GM12801 (cell line): ENCODE results near the gene PXDN.

ENCODE experiments used
- TF ChIP-seq, protein P1 (sequence below): IDR thresholded peaks from one replicate; pipeline ENCODE4 v1.5.1; 2011; ENCODE audit warnings: control low read depth; ENCODE audit not compliant: insufficient read length; ENCODE audit errors: extremely low read depth

The PXDN gene

DNA sequence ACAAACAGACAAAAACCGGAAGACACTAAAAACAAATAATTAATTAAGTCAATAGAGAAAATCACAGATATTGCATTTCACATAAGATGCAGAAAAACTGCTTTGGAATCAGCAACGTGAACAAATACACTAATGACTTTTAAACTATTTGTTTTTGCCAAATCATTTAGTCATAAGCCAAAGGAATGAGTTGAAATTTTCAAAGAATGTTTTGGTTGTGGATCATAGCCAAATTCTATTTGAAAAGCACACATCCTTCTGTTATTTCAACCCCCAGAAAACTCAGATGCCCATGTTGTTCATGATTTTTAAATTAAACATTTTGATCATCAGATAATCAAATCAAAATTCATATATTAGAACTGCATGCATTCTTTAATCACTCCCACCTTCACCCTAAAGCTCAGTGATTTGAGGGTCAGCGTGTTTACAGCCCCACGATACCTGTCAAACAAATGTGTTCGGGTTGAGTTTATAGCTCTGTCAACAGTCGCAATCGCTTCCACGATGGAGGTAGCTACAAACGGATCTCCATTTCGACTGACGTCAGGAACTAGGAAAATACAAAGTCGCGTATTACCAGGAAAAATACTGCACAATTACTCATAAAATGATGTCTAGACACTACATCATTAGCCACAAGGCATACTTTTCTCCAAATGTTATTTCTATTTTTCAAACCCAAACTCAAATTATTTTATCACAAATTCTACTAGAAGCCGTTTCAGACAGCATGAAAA lies 90.2 kb downstream of the PXDN start:
- TF ChIP-seq, protein P1, sequence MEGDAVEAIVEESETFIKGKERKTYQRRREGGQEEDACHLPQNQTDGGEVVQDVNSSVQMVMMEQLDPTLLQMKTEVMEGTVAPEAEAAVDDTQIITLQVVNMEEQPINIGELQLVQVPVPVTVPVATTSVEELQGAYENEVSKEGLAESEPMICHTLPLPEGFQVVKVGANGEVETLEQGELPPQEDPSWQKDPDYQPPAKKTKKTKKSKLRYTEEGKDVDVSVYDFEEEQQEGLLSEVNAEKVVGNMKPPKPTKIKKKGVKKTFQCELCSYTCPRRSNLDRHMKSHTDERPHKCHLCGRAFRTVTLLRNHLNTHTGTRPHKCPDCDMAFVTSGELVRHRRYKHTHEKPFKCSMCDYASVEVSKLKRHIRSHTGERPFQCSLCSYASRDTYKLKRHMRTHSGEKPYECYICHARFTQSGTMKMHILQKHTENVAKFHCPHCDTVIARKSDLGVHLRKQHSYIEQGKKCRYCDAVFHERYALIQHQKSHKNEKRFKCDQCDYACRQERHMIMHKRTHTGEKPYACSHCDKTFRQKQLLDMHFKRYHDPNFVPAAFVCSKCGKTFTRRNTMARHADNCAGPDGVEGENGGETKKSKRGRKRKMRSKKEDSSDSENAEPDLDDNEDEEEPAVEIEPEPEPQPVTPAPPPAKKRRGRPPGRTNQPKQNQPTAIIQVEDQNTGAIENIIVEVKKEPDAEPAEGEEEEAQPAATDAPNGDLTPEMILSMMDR: no peak

DNA sequence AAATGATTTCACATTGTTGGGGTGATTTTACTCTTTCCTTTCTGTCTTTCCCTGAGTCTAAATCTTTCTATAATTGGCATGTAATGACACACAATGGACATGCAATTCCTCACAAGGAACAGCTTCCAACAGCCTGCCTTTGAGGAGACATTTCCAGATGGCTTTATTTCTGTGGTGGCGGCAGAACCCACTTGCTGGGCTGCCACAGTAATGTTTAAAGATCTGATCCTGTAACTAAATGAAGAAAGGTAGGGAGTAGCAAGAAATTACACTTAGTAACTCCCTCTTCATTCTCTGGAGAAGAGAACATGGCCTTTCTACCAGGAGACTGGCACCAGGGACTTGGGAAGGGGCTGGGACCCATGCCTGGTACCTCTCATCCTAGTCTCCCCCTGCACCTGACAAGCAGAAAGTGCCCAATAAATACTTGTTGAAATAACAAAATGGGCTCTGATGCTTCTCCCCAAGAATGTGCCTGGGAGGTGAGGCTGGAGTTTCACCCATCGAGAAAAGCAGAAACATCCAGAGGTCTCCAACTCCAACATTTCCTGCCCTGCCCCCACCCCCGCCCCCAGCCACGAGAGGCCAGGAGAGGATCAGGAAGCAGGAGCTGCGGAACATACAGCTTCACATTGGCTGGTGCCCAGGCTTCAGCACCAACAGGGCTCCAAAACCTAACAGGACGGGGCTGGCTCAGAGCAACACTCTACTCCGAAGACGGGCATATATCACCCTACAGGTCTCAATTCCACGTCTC lies 92.1 kb downstream of the PXDN start:
- TF ChIP-seq, protein P1: no peak

DNA sequence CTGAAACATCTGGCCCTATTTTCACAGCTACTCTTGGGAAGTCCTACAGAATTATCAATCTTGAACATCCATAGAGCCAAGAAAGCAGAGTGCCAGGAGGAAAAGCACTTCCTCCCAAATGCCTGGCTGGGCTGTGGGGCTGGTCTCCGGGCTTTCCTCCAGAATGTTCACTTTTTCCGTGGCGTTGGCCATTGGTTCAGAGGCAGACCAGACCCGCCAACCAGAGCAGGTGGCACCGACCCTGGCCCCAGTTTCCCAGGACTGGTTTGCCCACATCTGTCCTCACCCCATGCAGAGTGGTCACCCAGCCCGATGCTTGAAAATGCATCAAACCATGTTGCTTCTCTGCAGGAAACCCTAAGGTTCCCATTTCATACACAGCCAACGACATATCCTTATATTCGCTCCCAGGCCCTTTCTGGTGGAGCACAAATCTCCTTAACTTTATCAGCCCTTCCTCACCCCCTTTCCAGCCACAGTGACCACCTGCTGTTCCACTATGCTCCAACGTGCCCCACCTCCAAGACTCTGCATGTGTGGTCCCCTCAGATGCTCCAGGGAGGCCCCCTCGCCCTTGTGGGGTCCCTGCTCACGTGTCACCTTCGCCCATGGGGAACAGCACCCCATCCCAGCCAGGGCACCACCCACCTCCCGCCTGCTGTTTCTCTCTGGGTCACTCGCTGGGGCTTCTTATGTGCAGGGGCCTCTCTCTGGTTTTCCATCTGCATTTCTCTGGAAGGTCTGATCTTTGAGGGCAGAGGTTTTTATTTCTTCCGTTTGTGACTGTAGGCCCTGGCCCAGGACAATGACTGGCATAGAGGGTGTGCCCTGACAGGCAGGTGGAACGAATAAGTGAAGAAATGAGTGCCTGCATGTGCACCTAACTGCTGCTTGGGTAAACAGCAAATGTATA lies 92.9 kb downstream of the PXDN start:
- TF ChIP-seq, protein P1: no peak

DNA sequence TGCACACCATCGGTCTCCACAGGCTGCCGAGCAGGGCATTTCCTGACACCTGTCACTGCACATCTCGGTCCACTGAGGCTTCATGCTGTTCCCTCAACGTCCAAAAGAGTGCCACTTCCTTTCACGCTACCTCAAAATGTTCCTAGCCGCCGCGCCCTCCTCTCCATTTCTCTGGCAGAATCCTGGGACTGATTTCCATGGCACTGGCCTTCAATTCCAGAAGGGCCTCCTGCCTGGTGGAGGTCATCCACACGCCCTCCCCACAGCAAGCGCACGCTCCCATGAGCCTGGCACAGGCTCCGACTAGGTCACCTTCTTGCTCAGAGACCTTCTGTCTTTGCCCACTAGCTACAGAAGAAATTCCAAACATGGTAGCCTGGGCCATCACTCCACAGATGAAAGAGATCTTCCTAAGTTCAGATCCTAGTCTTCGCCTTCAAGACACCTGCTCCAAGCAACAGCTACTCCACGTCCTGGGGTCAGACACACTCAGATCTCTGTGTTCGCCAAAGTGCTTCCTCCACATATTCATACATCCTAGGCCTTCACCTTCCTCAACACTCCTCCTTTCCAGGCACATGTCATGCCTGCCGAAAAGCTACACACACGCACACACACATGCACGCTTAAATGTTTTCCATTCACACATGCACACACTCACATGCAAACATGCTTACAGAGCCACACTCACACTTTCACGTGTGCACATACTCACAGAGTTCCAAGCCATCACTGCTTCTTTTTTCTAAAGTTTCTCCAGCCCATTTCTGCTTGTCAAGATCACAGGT lies 94.0 kb downstream of the PXDN start:
- TF ChIP-seq, protein P1: no peak

DNA sequence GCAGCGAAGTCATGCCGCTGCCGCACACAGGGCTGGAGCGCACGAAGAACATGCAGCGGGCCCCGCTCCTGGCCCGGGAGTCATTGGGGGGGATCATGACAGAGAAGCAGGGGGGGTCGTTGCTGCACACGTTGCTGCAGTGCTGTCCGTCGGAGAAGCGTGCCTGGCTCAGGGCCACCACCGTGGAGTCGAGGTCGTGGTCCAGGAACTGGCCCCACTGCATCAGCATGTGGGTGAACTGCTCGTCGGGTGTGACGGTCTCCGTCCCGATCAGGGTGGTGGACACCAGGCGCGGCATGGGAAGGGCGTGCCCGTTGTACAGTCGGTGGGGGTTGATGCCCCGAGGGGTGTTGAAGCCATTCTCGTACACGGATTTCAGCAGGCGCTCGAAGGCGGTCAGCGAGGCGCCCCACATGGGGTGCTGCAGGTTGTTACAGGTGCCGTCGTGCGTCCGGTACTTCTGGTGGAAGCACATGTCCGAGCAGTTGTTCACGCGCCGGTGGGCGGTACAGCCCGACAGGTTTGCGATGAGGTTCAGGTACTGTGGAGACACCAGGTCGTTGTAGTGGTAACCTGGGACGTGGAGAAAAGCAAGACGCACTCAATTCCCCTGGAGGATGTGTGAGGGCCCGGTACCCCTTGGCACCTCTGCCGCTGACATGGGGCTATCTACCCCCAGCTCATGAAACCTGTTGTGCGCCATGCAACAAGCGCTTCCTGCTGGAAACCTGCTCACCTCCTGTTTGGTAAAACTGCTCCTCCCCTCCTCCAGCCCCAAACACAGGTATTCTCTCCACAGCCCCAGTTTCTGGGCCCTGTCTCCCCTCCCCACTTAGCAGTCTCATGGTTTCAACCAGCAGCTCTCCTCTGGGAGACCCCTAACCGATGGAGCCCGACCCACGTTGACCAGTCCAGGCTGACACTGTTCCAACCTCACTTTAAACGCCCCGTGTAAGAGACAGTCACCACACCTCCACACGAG lies 94.9 kb downstream of the PXDN start:
- TF ChIP-seq, protein P1: no peak

DNA sequence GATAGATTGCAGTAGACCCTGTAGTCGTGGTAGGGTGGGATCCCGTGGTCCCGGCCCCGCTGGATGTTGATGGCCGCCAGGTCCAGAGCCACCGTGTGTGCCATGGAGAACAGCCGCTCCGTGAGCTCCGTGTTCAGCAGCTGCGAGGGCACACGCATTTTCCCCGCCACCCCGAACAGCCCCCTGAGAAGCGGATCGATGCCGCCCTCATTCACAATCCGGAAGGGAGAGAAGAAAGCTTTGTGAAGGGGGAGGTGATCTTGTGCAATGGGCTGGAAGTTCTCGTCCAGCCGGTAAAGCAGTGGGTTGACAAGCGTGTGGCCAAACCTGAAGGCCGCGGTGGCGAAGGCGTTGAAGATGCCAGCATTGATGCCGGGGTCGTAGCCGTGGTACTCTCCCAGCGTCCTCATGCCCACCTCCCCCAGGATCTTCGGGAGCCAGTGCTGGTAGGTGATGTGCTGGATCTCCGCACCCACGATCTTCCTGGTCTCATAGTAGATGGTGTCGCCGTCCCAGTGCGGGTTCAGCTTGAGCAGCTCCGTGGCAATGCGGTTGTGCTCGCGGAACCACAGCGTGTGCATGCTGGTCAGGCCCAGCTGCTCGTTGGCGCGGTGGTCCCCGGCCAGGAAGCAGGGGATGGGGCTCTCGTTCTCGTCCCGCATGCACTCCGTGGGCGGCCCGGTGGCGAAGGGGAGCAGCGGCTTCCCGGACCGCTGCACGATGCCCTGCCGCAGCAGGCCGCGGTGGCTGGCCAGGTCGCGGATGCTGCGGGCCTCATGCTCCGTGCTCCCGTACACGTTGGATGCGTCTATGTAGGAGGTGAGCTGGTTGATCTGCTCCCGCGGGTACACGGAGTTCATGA lies 95.8 kb downstream of the PXDN start:
- TF ChIP-seq, protein P1: no peak
